Activated T-cell treated with anti-CD3 and anti-CD28 coated beads for 4 hours (primary cell): ENCODE data around the gene SNX13.

Source experiments
- DNase-seq: peaks from one replicate; pipeline ENCODE4 v3.0.0-alpha.2; 2020

Gene SNX13

DNA sequence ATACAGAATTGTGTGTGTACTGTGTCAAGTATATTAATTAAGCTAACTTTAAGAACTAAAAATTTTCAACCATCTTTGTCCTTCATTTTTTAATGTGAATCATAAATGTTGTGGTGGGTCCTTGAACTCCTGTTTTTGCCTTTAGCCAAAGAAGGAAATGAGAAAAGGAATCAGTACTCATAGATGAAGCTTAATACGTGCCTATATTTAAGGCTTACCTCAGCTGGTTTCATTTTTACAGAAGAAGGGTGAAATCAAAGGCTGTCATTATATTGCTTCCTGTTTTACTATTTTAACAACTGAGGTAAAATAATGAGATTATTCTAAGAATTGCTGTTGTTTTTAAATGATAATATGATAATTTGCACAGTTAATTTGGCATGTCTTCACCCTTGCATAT, 6.3 kb upstream of the SNX13 start:
- no peak for DNase-seq

DNA sequence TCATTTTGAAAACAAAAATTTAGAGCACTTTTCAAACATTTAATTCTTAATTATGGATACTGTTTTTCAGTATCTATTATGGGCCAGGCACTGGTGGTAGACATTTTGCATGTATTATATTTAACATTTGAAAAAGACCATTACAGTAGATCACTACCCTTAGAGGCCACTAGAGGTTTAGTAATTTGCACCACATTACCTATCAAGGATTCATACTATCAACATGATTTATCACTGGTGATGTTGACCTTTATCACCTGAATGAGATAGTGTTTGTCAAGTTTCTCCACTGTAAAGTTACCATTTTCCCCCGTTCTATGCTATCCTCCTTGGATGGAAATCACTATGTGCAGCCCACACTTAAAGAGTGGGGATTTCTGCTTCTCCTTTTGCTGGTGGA, 4.4 kb upstream of the SNX13 start:
- DNase-seq, result no peak

- DNase-seq, result no peak
Observed at GRCh38 chr7:17943006-17943405, 2.7 kb upstream of the SNX13 start.

GRCh38 chr7:17942231-17942630, 1.9 kb upstream of the SNX13 start:
- no peak for DNase-seq

DNA sequence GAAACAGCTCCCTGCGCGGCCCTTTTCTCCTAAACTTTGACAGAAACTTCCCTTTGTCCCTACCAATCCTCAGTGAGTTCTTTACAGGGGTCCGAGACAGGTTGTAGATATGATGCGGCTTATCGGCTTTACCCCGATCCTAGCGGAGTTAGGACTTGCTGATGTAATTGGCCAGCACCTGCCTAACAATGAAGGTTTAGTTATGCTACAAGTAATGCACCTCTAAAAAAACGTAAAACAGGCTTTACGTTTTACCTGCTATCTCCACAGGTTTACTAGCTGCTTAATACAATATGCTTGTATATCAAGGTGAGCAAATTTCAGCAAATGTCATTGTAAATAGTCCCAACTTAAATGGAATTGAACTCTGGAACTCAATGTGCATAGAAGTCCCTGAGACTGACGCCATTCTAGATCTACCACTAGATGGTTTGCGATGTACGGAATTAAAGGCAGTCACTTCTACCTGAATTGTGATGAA, 697 bp upstream of the SNX13 start:
- DNase-seq, result no peak

GRCh38 chr7:17939606-17940301, 540 bp downstream of the SNX13 start:
- DNase-seq, result peak; percentile 25

- DNase-seq, result no peak
Observed at GRCh38 chr7:17939211-17939605, 1.1 kb downstream of the SNX13 start.

- DNase-seq, result no peak
Observed at GRCh38 chr7:17937506-17938120, 2.7 kb downstream of the SNX13 start.

- DNase-seq, result no peak
Observed at GRCh38 chr7:17936321-17936720, 4.0 kb downstream of the SNX13 start.

- DNase-seq, result no peak
Observed at GRCh38 chr7:17934612-17935240, 5.6 kb downstream of the SNX13 start.

DNA sequence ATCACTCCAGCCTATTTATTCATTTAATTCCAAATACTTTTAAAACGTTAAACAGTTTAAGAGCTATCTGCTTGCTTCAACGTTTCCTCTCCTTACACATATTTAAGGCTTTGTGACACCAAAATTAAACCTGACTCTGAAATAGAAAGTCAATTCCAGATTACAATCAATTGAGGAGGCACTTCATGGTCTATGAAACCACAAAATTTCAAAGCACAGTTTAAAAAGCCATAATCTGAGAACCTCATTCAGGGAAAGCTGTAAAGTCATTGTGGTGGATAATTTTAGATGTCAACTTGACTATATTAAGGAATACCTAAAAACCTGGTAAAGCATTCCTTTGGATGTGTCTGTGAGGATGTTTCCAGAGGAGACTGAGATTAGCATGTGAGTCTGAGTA, 6.2 kb downstream of the SNX13 start:
- DNase-seq, result no peak

- DNase-seq, result no peak
Observed at GRCh38 chr7:17932770-17933169, 7.5 kb downstream of the SNX13 start.

GRCh38 chr7:17931069-17931468, 9.2 kb downstream of the SNX13 start:
- DNase-seq, result no peak

- no peak for DNase-seq
Observed at GRCh38 chr7:17930546-17930945, 9.7 kb downstream of the SNX13 start.

GRCh38 chr7:17929647-17930395, 10.5 kb downstream of the SNX13 start:
- DNase-seq, result no peak

- DNase-seq, result no peak
Observed at GRCh38 chr7:17928055-17928454, 12.2 kb downstream of the SNX13 start.

- DNase-seq, result no peak
Observed at GRCh38 chr7:17921857-17922416, 18.4 kb downstream of the SNX13 start.

DNA sequence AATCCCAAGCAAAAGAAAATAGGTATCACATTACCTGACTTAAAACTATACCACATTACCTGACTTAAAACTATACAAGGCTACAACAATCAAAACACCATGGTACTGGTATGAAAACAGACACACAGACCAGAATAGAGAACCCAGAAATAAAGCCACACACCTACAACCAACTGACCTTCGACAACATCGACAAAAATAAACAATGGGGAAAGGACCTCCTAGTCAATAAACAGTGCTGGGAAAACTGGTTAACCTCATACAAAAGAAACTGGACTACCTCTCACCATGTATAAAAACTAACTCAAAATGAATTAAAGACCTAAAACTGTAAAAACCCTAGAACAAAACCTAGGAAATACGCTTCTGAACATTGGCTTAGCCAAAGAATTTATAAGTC, 22.5 kb downstream of the SNX13 start:
- no peak for DNase-seq

- no peak for DNase-seq
Observed at GRCh38 chr7:17916786-17917185, 23.5 kb downstream of the SNX13 start.

GRCh38 chr7:17915796-17916195, 24.5 kb downstream of the SNX13 start:
- no peak for DNase-seq

DNA sequence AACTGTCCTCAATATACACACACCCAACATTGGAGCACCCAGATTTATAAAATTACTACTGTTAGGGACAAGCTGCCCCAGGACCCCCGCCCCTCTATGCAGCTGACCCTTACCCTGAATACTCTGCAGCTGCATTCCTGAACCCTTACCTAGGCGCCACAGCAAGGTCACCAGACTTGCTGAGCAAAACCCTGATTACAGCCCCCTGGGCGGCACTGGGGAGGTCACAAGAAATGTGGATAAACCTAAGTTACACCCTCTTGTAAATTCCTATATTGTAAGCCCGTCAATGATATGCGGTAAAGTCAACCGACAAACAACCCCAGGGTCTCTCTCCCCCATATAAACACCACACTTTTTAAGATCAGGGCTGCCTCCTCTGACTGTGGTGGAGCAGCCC, 25.1 kb downstream of the SNX13 start:
- no peak for DNase-seq

DNA sequence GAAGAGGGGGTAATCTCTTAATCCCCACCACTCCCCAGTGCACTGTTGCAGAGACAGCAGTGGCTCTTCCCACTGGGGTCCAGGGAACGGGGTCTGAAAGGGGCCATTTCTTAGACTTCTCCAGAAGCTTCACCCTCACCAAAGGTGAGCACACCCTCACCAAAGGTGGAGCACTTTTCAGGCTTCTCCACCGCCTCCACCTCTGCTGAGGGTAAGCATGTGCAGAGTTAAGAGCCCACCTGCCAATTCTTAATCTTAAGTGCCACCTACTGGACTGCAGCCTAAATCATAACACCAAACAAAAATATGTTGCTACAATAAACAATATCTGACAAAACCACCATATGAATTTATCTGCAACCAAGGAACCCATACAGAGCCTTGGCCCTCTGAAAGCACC, 27.0 kb downstream of the SNX13 start:
- DNase-seq, result no peak

- no peak for DNase-seq
Observed at GRCh38 chr7:17912536-17913235, 27.6 kb downstream of the SNX13 start.
